H1 (cell line): ENCODE results near the gene LIN37.

Experiments used
- ATF3 ChIP-seq: IDR thresholded peaks from 2 replicates; pipeline ENCODE4 v1.6.1; 2011; ENCODE audit warnings: low read depth, mild to moderate bottlenecking, low read length; ENCODE audit not compliant: insufficient read depth
- CBX5 ChIP-seq: fragments of 300-800, 300-1000 bp; sonication (generic); IDR thresholded peaks from 2 replicates; pipeline ENCODE4 v1.7.1; 2016; ENCODE audit warnings: antibody characterized with exemption, low read length, low read depth
- CEBPB ChIP-seq: IDR thresholded peaks from 2 replicates; pipeline ENCODE4 v1.6.1; 2012; ENCODE audit warnings: low read depth, low read length
- NRF1 ChIP-seq: IDR thresholded peaks from 2 replicates; pipeline ENCODE4 v1.6.1; 2011; ENCODE audit warnings: mild to moderate bottlenecking, low read depth, low read length, improper control_type of control experiment
- SP1 ChIP-seq: IDR thresholded peaks from 2 replicates; pipeline ENCODE4 v1.6.1; 2011; ENCODE audit warnings: low read depth, low read length
- ZNF274 ChIP-seq: IDR thresholded peaks from 2 replicates; pipeline ENCODE4 v1.7.0; 2012; ENCODE audit warnings: low read length, borderline replicate concordance; ENCODE audit errors: extremely low read depth

- TF ChIP-seq CBX5 (no peak), SP1 (no peak), ATF3 (no peak), NRF1 (no peak), CEBPB (no peak), ZNF274 (no peak)
These were observed 8.2 kb downstream of the LIN37 start, which contains the start of gene HSPB6 for GRCh38 chr19:35756377-35757230.
